GM21825 (cell line): ENCODE data around the gene RAD23A.
A peak's percentile ranks its signal among the peaks of the same experiment; 100 is the strongest.
"Not testable (repeated sequence)": the region's sequence is repeated elsewhere in the genome, so short reads cannot be mapped to it uniquely, and the experiment has no call there.

Source experiments
- ATAC-seq: cut with Tn5 transposase; IDR thresholded peaks from one replicate; pipeline ENCODE4 v1.9.1; 2021; ENCODE audit warnings: mild to moderate bottlenecking, moderate library complexity; ENCODE audit not compliant: unreplicated experiment

RAD23A gene

DNA sequence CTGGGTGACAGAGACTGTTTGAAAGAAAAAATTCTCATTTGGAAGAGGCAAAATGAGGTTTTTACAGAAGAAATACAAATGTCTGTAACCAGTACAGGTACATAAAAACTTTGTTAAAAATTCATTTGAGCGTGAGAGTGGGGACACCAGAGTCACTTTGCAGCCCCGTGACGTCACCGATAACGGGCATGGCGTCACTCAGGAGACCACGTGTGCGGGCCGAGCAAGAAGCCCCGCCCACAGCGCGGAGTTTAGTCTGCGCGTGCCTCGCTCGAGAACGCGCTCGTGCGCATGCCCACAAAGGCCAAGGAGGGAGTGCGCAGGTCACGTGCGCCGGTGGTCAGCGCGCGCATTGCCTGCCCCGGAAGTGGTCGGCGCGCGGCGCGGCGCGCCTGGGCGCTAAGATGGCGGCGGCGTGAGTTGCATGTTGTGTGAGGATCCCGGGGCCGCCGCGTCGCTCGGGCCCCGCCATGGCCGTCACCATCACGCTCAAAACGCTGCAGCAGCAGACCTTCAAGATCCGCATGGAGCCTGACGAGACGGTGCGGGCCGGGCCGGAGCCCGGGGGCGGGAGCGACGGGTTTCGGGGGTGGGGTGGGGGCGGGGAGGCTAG lies at the start of gene RAD23A:
TSS of gene RAD23A (plus strand) at position 384 of the 613 bp plus-strand sequence. CDS start at position 471, 87 bp downstream.
- peak; percentile 58 for ATAC-seq

DNA sequence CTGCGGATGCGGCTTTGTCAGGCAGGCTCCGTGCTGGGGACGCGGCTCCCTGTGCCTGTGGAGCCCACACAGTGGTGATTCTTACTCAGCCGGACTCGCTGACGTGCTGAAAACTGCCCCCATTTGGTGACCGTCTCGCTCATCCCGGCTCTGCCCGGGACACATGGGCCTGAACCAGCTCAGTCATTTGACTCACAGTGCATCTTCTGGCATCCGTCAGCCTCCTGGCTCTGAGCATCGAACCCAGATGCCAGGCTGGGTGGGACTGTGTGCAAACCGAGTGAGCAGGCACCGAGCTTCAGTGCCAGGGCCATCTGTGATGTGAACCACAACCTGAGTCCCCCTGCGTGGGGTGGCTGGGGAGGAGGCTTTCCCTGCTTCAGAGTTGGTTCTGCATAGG lies 49.2 kb upstream of the RAD23A start:
- ATAC-seq = no peak

DNA sequence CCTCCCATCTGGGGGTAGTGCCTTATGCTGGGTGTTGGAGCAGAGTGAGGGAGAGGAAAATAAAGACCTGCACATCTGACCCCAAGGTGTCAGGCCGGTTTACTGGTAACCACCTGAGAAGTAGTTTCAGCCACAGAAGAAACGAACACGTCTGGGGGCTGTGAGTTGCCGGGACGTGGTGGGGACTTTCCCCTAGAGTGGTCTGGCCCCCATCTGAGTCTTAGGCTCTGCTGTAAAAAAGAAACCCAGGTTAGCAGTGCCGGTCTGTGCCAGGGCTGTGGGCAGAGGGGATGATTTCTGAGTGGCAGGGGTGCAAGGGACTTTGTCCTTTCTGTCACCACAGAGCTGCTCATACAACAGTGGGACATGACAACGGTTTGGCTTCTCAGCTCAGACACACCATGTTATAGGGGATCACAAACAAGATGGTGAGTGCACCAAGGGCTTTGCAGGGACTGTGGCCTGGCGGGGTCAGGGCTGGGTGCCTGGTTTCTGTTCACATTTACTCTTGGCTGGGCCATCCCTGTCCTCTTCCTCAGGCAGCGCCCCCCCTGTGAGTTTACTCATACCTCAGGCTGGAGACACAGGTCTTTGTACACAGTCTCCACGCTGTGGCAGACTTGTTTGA lies 45.7 kb upstream of the RAD23A start:
- ATAC-seq = peak; percentile 61

DNA sequence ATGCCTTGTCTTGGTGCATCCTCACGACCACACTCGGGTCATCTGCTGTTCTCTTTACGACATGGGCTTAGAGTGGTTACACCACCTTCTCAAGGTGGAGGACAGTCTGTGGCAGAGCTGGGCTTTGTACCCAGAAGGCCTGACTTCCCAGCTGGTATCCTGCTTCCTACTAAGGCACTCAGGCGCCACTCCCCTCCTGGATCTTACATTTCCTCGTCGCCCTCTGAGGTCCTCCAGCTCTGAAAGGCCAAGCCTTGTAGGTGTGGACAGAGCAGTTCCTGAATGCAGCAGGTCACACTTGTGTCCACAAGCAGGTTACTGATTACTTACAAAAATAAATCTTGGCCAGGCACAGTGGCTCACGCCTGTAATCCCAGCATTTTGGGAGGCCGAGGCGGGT lies 38.5 kb upstream of the RAD23A start:
- no peak for ATAC-seq

DNA sequence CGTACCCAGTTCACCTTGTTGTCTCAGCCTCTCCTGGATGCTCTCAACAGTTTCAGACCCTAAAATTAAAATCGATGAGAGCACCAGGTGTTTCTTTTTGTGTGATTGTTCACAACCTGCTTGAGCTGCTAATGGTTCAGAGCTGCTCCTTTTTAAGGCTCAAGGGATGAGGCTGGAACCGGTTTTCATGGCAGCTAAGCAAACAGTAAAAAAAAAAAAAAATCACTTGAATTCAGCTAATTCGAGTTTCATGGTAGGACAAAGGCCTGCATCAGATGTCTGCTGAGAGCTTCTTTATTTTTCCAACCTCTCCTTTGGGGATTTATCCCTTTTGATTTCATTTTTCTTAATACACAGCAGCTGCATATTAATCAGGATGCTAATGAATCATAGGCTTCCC lies 33.1 kb upstream of the RAD23A start:
- no peak for ATAC-seq

GRCh38 chr19:12913011-12913561 lies 32.6 kb upstream of the RAD23A start:
- ATAC-seq = no peak

DNA sequence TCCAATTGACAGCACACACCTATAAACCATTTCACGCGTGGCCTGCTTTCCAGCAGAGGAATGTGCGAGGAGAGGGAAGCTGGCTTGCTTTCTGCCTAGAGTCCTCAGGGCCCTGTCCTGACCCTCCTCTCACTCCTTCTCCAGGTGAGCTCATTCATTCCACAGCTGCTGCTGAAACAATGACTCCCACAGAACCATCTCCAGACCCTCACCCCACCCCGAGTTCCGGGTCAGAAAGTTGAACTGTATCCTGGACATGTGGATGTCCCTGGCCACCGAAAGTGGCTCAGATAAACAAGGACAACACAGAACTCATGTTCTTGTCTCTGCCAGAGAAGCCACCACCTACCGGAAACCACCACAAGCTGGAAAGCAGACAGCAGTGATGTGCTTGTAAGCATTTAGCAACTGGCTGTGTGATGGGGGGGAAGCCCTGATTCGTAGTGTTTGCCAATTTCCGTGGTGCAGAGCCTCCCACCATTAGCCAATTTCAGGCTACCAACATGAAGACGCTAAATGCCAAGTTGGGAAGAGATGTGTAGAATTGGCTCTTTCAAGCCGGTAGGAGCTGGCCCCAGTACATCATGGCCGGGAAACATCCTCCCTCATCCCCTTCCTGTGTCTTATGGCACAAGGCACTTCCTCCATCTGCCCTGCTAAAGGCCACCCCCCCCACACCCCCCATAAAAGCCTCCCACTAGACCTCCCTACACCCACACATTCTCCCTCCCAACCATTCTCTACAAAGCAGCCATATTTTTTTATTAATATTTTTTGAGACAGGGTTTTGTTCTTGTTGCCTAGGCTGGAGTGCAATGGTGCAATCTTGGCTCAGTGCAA lies 31.6 kb upstream of the RAD23A start:
- ATAC-seq = no peak

DNA sequence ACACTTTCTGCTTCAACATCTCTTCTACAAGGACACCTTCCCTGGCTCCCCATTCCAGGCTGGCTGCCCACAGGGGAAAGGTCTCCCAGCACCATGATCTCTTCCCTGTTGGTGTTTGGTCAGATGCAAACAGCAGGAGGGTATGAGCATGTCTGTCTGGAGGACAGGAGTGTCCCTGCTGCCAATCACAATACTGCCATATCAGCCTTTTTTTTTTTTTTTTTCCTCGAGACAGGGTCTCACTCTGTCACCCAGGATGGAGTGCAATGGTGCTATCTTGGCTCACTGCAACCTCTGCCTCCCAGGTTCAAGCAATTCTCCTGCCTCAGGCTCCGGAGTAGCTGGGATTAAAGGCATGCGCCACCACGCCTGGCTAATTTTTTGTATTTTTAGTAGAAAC lies 29.8 kb upstream of the RAD23A start:
- not testable (repeated sequence) for ATAC-seq

GRCh38 chr19:12918253-12918652 lies 27.4 kb upstream of the RAD23A start:
- ATAC-seq = no peak

DNA sequence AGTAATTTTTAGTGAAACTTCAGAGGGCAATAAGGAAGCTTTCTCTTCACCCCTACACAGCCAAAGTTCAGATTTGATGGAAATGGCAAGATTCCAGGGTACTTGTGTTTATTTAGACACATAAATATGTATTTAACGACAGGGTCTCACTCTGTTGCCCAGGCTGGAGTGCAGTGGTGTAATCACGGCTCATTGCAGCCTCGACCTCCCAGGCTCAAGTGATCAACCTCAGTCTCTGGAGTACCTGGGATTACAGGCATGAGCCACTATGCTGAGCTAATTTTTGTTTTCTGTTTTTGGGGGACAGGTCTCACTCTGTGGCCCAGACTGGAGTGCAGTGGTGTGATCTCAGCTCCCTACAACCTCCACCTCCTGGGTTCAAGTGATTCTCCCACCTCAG lies 24.6 kb upstream of the RAD23A start:
- ATAC-seq = no peak

DNA sequence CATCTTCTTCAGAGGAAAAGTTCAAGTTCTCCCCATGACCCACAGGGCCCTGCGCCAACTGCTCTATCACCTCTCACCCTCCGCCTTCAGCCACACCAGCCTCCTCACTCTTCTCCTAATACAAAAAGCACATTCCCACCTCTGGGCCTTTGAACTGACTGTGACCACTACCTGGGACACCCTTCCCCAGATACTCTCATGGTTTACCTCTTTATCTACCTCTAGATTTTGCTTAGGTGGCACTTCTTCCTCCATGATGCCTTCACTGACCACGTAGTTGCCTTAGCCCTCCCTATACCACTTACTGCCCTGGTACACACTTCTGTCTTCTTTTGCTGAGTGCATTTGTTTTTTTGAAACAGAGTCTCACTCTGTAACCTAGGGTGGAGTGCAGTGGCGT lies 22.7 kb upstream of the RAD23A start:
- no peak for ATAC-seq

DNA sequence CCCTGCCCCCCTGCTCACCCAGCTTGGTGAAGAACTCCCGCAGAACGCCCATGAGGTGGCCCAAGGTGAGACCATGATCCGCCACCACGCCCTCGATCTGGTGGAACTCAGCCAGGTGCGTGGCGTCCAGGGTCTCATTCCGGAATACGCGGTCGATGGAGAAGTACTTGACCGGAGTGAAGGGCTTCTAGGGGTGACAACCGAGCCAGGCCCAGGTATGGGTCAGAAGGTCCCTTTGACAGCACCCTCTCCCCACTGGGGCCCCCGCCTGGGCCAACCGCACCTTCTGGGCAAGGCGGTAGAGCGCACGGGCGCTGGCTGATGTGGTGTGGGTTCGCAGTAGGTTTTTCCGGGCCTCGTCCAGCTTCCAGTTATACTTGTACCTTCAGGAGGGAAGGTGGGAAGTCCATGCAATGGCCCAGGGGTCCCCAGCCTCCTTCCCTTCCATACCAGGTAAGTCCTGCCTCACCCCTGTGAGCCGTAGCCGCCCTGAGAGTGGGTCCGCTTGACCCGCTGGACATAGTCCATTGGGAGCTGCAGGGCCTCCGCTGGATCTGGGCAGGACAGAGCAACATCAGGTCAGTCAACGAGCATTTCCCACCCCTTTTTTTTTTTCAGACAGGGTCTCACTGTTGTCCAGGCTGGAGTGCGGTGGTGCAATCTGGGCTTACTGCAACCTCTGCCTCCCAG lies 20.9 kb upstream of the RAD23A start:
- ATAC-seq = no peak

GRCh38 chr19:12930002-12930645 lies 15.5 kb upstream of the RAD23A start:
- ATAC-seq = no peak

DNA sequence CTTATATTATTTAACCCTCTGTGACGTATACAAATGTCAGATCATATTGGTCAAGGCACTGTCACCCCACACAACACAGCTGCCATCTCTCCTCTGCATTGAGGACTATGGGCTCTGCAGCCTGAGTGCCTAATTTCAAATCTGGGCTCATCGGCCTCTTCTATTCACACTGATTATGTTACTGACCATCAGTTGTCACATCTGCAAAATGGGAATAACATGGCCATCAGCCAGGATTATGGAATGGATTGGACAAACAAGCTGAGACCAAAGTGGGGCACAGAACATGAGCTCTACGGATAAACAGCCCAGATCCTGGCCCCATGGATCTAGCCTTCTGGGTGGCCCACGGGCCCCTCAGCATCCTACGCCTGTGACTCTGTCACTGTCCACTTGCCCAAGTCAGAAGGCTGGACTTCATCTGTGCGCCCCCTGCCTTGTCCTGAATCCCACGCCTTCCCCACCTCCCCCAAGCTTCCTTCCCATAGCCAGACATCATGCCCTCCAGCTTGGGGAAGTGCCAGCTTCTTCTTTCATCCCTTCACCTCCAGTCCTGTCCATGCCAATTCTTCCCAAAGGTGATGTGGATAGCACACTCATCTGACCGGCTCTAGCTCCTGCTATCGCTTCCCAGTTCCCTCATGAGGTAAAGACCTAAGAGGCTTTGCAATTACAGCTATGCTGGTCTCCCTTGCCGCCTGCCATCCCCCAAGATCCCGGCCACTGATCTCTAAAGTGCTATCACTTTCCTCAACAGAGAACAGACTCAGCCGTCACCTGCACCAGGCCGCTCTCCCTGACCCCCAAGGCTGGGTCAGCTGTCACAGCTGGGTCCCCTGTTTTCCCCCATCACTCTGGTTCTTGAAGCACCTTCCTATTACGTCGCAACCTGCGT lies 13.0 kb upstream of the RAD23A start:
- ATAC-seq = no peak

GRCh38 chr19:12933287-12934072 lies 12.2 kb upstream of the RAD23A start, which contains the start of gene FARSA:
TSS of gene FARSA (minus strand) at chr19:12933711. CDS start at chr19:12933696, 15 bp downstream.
- ATAC-seq = peak; percentile 35

DNA sequence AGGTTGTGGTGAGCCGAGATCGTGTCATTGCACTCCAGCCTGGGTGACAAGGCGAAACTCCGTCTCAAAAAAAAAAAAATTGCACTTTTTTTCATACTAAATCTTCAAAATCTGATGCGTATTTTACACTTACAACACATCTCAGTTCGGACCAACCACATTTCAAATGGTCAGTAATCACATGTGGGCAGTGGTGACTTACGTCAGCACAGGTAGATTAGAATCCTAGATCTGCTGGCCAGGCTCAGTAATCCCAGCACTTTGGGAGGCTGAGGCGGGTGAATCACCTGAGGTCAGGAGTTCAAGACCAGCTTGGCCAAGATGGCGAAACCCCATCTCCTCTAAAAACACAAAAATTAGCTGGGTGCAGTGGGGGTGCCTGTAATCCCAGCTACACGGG lies 10.6 kb upstream of the RAD23A start:
- ATAC-seq = no peak

DNA sequence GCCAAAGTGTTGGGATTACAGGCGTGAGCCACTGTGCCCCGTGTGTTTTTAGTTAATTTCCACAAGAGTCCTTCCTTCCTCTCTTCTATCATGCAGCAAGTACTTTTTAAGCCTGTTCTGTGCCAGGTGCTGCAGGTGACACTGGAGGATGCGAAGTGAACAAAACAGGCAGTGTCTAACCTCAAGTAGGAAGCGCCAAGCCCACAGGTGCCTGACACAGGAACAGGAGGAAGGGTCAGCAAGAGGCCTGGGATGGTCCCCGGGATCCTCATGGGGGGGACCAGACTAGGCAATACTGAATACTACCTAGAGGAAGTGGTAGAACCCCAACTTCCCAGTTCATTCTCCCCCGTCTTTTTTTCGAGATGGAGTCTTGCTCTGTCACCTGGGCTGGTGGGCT lies 9.1 kb upstream of the RAD23A start:
- ATAC-seq = no peak

DNA sequence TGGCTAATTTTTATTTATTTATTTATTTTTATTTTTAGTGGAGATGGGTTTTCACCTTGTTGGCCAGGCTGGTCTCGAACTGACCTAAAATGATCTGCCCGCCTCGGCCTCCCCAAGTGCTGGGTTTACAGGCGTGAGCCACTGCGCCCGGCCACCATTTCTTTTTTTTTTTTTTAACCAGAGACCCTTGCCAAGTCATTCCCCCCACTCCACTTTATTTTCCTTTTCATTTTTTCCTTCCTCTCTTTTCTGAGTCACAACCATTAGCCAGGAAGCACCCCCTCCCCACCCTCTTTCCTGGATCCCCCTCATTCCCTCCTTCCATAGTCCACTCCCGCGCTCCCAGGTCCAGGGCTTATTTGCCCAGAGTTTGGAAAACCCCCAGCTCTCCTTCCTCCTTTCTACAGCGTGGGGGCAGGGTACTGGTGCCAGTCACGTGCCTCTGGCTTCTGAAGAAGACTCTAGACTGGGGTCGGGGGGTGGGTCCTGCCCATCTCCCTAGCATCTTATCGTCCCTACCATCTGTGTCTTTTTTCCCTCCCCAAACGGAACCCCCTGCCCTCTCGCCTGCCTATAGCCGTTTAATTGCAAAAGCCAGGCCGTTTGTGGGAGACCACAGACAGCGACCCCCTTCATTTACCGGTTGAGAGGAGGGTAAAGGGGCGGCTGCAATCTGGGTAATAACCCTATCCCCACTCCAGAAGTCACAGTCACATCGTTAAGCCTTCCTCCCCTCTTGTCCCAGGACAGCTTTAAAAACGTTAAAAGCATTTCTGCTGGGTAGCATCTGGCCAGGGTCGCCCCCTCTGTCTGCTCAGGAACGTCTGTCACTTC lies 8.4 kb upstream of the RAD23A start:
- ATAC-seq = no peak
